Stimulated activated CD8-positive, alpha-beta memory T cell treated with anti-CD3 and anti-CD28 coated beads, Interleukin-4, amount 100 ng/mL, for 1 hour (primary cell): ENCODE data around the gene ATP8A2.

Source experiments
- DNase-seq, 2 donors: peaks; one replicate each; pipeline ENCODE4 v3.0.0-alpha.2; 2020; ENCODE audit warnings: low read depth in 2 of 2, low spot score in 1 of 2

The ATP8A2 gene

DNA sequence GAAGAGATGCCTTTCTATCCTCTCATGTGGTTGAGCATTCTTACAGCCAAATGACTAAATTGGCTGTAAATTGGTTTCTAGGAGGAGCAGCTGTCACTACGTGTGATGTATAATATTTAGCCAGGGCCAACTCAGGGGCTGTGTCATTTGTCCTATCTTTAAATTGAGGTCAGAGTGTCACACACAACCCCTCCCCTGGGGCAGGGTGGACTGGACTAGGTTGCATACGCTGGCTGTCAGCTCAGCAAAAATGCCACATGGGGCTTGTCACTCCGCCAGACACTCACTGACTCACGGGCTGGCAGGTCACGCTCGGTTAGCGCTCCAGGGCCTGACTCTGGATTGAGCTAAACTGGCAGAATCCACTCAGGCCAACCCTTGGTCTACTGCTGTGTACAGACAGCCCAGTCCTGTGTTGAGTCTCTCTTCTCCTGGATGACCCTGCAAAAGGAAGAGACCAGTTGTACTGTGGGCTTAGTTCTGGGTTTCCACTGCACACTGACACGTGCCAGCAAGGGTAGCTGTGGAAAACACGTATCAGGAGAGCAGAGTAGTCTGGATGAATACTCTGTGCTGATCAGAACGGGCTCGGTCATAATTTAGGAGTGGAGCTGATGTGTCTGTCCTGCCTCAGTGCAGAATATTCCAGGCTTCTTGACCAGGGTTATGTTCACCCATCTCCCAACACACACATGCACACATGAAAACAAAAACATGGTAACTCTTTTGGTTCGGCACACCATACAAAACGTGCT is 650.9 kb downstream of the ATP8A2 start:
- DNase-seq, result no peak

DNA sequence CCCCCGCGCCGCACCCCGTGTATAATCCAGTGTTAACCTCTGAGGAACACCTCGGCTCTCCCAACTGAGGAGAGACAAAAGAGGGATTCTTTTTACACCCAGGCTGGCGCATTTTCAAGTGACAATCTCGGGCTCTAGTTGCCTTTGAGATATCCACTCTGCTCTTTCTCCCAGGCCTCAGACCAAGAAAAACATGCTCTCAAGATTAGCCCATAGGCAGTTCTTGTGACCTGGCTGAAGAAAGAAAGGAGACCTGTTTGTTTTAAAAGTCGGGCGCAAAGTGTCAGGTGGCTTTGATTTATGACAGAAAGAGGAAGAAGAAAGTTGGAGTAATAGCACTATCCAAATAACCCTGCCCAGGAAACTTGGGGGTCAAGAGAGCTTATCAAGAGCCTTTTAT is 652.8 kb downstream of the ATP8A2 start:
- DNase-seq, result no peak

DNA sequence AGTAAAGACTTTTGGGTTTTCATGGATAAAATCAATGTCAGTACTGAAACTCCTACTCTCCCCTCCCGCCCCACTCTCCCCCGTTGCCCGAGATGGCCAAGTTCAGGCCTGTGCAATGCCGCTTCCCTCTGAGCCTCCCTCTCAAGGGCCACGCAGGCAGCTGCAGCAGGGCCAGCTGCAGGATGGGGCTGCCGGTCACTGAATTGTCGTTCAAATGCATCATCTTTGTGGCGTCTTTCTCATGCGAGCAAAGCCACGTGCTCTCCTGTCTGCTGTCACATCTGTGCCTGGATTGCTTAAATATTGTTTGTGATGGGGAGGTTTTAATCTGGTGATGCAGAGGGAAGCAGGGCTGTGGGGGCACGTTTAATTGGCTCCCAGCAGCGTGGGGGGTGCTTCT is 653.4 kb downstream of the ATP8A2 start:
- no peak for DNase-seq

DNA sequence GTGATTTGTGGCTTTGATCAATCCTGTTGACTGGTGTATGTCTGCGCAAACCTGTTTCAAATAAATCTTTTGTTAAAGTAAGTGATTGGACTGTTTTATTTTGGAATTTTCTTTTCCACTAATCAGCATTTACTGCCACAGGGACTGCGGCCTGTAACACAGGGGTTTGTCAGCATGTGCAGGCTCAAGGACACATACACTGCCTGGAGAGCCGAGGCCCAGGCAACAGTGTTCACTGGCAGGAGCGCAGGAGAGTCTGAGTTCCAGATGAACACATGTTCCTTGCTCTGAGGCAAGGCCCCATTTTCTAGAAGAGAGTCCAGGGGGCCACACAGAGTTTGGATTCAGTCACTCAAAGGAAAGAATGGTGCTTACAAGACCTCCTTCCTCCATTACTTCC is 654.0 kb downstream of the ATP8A2 start:
- DNase-seq, result no peak

DNA sequence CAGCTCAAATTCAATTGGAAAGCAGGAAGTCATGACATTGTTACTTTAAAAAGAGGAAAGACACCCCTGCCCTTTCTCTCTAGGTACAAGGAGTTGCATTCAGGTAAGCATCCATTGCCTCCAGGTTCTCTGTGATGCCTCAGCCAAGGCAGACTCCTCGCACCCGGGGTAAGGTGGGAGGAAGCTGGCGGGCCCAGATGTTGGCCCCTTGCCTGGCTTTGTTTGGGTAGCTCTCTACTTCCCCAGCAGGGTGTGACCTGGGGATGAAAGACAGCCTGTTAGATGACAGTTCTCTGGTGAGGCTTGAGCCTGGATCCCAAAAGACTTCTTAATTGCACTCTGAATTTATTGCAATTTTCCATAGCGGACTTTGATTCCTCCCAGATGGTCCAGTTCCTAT is 654.4 kb downstream of the ATP8A2 start:
- DNase-seq, result no peak

DNA sequence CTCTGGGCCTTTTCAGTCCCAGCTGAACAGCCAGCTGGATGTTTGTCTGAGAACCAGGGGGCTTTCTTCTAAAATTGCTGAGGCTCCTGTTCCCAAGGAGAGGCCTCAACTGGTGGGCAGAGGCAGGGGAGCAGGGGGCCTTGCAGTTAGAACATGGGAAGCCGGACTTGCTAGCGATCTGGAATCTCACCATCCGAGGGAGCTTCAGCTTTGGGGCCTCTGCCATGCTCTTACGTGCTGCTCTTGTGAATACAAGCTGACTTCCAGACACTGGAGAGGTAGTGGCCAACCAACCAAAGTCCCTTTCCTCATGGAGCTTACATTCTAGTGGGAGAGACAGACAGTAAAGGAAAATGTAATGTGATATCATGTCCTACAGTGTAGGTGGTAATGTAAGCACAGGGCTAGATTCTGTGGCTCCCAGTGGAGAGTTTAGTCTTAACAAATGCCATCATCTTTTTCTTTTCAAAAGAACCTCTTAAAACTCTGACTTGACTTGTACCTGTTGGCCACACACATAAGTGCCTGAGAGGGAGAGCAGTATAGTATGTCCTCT is 657.9 kb downstream of the ATP8A2 start:
- no peak for DNase-seq

DNA sequence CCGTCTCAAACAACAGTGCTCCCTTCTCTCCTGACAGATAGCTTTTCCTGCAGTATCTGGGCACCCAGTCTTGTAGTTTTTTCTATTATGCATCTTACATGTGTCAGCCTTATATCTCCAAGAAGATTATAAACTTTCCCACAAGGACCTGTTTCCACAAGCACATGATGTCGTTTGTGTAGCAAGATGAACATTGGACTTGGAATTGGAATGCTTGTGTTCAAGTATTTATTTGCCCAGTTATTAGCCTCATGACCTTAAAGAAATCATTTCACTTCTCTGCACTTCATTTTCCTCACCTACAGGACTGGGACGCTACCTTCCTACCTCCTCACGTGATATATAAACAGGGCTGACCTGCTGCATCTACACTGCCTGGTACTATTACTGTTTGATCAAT is 658.6 kb downstream of the ATP8A2 start:
- DNase-seq, result no peak

DNA sequence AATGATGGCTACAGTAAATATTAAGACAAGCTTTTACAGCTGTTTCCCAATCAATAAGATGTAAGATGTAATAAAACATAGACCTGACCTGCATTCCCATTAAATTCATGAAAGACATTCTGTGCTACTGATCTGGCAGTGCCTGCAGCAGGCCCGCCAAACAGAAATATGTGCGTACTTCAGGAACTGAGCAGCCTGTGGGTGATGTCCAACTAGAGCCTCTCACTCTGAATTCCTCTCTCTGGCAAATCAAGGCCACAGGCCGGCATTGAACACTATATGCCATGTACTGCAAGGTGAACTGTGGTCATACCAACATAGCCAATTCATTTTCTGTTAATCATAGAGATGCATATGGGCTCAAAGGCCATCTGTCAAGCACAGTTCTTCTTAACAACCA is 662.2 kb downstream of the ATP8A2 start:
- no peak for DNase-seq

DNA sequence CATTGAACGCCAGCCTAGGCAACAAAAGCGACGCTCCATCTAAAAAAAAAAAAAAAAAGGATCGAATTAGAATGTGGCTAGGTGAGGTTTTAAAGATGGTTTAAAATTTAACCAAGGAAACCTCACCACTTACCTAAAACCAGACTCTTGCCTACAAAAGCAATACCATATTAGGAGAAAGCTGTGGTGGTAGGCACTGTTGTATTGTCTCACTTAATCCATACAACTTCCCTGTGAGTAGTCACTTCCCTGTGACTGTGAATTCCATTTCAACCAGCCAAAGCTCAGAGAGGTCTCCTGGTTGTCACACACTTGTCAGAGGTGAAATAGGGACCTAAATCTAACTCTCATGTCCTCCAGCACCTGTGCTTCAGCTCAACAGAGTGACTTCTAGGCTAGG is 664.6 kb downstream of the ATP8A2 start:
- no peak for DNase-seq

DNA sequence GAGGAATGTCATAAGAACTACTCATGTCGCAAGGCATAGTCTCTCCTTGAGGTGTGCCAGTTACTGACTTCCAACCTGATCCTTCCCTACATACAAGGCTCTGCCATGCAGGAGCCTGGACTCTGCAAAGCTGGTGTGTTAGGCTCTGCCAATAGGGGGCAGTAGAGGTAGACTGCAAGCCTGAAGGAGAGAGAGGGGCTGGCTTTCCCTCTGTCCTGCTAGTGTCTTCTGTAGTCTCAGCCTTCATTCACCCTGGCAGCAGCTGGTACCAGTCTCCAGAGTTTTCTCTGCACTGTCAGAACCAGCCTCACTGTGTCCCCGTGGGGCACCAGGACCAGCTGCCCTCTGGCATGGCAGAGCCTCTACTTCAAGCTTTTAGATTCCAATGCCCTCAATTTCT is 665.5 kb downstream of the ATP8A2 start:
- DNase-seq, result no peak

DNA sequence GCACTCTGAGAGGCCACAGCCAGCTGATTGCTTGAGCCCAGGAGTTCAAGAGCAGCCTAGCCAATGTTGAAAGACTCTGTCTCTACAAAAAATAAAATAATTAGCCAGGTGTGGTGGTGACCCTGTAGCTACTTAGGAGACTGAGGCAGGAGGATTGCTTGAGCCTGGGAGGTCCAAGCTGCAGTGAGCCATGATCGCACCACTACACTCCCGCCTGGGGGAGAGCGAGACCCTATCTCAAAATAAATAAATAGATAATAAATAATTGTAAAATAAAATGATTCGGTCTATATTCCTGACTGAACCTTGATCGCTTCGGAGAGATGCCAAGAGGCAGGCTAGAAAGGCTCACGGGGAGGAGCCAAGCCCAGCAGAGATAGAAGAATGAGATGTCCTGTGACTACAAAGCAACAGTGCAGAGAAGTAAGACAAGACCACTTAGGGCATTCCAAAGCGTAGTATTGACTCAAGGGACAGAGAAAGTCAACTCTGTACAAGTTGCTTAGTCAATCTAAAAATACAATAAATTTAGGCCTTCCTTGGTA is 667.2 kb downstream of the ATP8A2 start:
- DNase-seq, result no peak

DNA sequence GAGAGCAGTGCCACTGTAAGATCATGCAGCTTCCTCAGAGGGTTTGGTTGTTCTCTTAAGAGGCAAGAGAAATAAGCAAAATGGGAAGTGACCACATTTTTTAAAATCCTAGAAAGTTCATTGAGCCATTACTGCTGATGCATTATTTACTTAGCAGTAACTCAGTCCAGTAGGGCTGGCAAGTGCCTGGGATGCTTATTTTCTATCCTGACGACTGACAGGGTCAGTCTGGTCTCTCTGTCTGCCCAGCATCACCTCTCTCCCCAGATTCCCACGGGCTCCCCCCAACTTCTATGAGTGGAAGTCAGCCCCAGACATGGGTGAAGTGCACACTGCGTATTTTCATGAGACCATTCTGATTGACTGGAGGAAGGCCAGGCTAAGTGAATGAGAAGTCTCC is 669.7 kb downstream of the ATP8A2 start:
- DNase-seq, result no peak

DNA sequence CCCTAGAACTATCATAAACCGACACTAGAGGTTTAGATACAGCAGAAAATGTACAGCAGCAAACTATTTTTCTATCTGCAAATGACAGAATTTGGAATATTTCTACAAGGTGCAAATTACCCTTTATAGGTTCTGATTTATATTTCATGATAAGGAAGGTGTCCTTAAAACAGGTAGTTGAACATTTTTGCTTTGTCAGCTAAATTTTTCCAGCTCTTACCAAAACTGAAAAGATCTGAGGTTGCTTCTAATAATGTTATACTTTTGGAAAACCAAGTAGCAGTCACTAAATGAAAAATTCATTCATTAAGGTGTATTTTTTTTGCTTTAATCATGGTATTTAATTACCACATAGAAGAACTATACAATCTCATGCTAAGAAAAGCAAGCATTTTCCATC is 671.0 kb downstream of the ATP8A2 start:
- no peak for DNase-seq

DNA sequence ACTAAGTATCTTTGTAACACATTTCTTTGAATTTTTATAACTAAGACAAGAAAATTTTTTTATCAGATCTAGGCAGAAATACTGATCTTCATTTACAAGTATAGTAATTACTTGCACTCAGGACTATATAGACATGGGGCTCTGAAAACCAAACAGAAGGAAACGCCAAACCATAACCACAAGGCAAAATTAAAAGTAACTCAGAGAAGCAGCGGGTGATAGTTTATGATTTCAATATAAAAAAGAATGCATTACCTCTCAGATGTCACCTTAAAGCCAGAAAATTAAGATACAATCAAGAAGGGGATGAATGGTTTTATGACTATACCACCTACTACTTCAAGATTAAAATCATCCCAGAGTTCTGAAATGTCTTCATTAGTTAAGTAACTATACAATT is 673.4 kb downstream of the ATP8A2 start:
- DNase-seq, result no peak

DNA sequence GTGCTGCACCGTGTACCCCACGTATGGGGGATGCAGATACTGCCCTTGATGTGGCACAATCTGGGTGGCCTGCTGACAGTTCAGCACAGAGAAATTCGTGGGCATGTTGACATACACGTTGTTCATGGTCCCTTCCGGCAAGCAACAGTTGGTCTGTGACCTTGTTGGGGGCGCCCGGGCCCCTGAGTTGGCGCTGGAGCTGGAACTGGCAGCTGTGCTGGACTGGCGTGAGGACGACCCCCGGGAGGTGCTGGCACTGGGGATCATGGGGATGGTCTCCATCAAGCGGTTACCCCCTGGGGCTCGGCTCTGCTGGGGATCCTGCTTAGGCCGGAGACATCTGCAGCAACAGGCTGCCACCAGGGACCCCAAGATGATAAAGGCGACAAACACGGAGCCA is 674.9 kb downstream of the ATP8A2 start:
- DNase-seq, result no peak

DNA sequence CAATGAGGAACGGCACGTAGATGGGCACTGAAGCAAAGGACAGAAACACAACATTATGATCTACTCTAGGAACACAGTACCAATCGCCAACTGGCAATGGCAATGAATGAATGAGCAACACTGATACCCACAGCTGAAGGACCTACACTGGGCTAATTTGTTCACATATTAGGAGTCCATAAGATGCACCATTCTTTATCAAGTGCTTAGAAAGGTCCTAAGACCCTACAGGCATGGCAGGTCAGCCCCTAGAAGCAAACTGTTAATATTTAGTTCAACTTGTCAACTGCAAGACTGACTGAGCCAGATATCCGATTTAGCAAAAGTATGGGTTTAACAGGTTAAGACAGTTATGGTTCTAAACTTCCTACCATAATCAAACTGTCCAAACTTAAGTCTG is 675.3 kb downstream of the ATP8A2 start:
- no peak for DNase-seq

DNA sequence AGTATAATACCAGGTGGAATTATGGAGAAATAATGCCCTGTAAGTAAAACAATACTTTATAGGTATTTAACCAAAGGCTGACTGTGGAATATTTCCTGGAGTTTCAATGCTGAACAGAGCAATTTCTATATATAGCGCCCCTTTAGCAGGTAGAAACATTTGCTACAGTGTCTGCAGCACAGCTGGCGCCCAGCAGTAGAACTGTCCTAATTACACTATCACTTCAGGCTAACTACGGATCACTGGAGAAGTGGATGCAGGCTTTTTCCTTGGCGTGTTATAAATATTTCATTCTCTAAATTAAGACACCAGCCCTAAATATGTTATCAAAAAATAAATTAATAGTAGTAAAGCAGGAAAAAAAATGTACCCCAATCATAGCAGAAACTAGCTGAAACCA is 677.0 kb downstream of the ATP8A2 start:
- DNase-seq, result no peak

DNA sequence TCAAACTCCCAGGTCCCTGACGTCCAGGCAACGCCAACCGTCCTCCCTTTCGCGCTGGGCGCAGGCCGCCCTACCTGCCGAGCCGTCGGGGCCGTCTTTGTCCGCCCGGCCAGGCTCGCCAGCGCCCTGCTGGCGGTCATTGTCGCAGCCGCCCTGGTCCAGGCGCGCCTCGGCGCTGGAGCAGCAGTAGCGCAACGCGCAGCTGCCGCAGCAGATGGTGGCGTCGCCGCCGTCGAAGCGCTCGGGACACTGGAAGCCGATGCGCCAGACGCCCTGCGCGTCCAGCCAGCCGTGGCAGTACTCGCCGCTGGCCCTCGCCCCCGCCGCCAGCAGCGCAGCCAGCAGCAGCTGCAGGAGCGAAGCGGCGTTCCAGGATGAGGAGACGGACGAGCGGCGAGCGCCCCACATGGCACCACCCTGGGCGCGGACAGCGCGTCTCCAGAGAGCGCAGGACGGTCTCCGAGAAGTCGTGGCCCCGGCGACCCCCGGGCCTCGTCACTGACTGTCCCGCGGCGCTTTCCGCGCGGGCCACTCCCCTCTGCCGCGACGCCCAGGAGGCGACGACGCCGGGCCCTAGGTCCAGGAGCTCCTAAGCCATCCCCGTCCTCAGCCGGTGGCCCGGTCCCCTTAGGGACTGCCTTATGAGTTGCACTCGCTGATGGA is 678.9 kb downstream of the ATP8A2 start:
- no peak for DNase-seq

DNA sequence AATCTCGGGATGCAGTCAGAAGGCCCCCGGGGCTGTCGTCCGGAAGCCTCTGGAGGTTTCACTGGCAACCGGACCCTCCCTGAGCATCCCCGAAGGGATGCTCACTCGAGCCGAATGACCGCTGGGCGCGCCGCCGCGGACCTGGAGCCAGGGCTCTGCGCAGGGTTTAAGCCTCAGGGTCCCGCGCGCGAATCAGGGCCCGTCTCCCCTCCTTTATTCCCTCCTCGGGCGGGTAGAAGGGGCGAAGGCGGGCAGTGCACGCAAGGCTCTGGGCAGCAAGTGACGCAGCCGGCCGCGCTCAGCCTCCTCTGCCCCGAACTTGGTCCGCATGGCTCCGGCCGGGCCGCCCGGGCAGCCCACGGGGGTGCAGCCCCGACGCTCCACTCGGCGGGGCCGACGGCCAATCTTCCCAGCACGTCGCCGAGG is 679.5 kb downstream of the ATP8A2 start:
- no peak for DNase-seq

DNA sequence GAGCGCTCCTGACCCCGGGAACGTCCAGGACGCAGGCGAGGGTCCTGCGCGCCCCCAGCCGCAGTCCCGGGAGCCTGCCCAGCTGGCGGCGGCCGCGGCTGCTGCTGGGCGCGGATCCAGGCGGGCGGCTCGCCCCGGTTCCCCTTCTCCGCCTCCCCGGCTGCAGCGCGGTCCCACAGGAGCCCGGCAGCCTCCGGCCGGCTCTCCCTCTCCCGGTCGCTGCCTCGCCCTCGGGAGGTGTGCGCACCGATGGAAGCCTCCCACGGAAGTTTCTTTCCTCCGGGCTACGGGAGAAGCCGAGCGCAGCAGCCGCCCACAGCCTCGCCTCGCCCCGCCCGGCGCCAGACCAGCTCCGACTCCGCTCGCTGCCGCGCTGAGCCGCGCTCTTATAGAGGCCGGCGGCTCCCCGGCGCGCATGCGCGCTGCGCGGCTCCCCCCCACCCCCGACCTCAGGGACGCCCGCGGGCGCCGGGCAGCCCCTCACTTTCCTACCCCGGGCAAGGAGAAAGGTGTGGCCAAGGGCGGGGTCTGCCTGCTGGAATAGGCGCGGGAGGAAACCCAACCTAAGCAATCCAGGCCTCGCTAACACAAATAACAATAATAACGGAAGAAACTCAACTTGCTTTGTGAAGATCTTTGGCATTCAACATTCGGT is 680.0 kb downstream of the ATP8A2 start, which contains the start of gene SHISA2:
TSS of gene SHISA2 (minus strand) at position 360 of the 655 bp plus-strand sequence. CDS start 1,041 bp downstream, outside the sequence.
- DNase-seq, result no peak

DNA sequence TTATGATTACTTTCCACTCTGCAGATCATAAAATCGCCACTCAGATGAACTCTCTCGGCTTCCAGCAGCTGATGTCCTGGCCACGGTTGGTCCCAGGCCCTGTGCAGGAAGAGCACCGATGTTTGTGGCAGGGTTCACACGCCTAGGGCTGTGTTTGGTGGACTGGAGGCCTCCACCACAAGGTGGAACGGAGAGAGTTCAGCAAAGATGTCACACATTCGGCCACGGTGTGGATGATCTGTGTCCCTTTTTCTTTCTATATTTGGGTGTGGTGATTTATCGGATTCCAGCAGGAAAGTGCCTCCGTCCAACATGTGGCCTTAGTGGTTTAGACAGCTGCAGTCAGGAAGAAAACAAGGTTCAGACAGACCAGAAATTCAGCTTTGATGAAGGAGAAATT is 680.6 kb downstream of the ATP8A2 start:
- no peak for DNase-seq
